K562 (cell line): Measurements from ENCODE around the gene RFX3. TPM values are rescaled to one million over a fixed set of nuclear protein-coding genes. Genes with fewer than 3 reads are reported as not detected.

ENCODE experiments used
- ATAC-seq: fragments of 200-7000 bp; cut with Tn5 transposase; 3 replicates; pipeline ENCODE4 v1.9.1; 2020; ENCODE audit warnings: moderate library complexity
- BruUV-seq: library from RNA; stranded (reverse); fragments of 400-500 nt; replicated peaks from 2 replicates; lab custom pipeline; 2021; lab: Mats Ljungman, UMichigan
- CTCF ChIA-PET: fragments of 300-600 bp; formaldehyde crosslinking; extraction: SDS; loops from one replicate; lab custom pipeline; 2021; ENCODE audit warnings: low intra/inter-chr PET ratio; lab: Yijun Ruan, JAX
- POLR2A ChIA-PET: fragments of 300-600, 350-650 bp; sonication (Branson Sonifier 250); formaldehyde crosslinking; extraction: SDS; loops from one replicate; lab custom pipeline; 2021; ENCODE audit warnings: antibody characterized with exemption, inconsistent platforms; lab: Yijun Ruan, JAX
- DNase-seq, 4 experiments: peaks; one replicate each; pipeline versions ENCODE4 v3.0.0 to v3.0.0-alpha.2; 2011 to 2018; ENCODE audit warnings: low spot score in 3 of 4, mixed read lengths in 3 of 4; ENCODE audit errors: extremely low read depth in 1 of 4
- FAIRE-seq: peaks from 2 replicates; lab custom pipeline; 2011; peaks lifted over from hg19 to GRCh38; lab: Jason Lieb, UNC
- H2AFZ ChIP-seq: 2 replicates; pipeline ENCODE4 v1.6.0; 2011; ENCODE audit warnings: low read depth, low read length, control low read depth, inconsistent platforms
- H3K27ac ChIP-seq: fragments of 200-600 bp; 3 replicates; pipeline ENCODE4 v1.8.0; 2011; ENCODE audit warnings: low read depth, mild to moderate bottlenecking, control low read depth, inconsistent platforms, low read length, moderate library complexity, mixed read lengths; ENCODE audit errors: extremely low read depth
- H3K27me3 ChIP-seq, 2 experiments: fragments of 300-600 bp in 1 of 2; 2 replicates in 1 of 2; 3 replicates in 1 of 2; pipeline versions ENCODE4 v1.6.0 to v1.8.0; 2011; ENCODE audit warnings: inconsistent platforms in 2 of 2, low read length in 2 of 2, mild to moderate bottlenecking in 1 of 2, mixed read lengths in 1 of 2, moderate library complexity in 1 of 2; ENCODE audit not compliant: control insufficient read depth in 2 of 2, insufficient read depth in 2 of 2
- H3K36me3 ChIP-seq: fragments of 300-600 bp; 3 replicates; pipeline ENCODE4 v1.8.0; 2011; ENCODE audit warnings: mild to moderate bottlenecking, low read length, inconsistent platforms; ENCODE audit not compliant: control insufficient read depth, insufficient read depth
- H3K4me1 ChIP-seq, 2 experiments: fragments of 200-600 bp in 1 of 2; replicated peaks in 1 of 2; 2 replicates in 1 of 2; 3 replicates in 1 of 2; pipeline versions ENCODE4 v1.5.1 to v1.8.0; 2011; ENCODE audit warnings: inconsistent platforms in 2 of 2, low read length in 2 of 2, mild to moderate bottlenecking in 1 of 2, mixed read lengths in 1 of 2, moderate library complexity in 1 of 2; ENCODE audit not compliant: control insufficient read depth in 2 of 2, insufficient read depth in 2 of 2
- H3K4me2 ChIP-seq: 2 replicates; pipeline ENCODE4 v1.6.1; 2011; ENCODE audit warnings: low read length, control low read depth, inconsistent platforms, mixed read lengths; ENCODE audit not compliant: insufficient read depth
- H3K4me3 ChIP-seq: fragments of 200-600 bp; sonication (generic), shearing (Covaris generic); 2 replicates; pipeline ENCODE4 v1.5.1; 2016; ENCODE audit warnings: control low read depth, inconsistent platforms
- H3K79me2 ChIP-seq: fragments of 200-600 bp; 3 replicates; pipeline ENCODE4 v1.8.0; 2011; ENCODE audit warnings: low read length, inconsistent platforms; ENCODE audit not compliant: control insufficient read depth, insufficient read depth
- H3K9ac ChIP-seq, 2 experiments: 2 replicates each; pipeline versions ENCODE4 v1.6.0 to v1.6.1; 2011; ENCODE audit warnings: low read depth in 2 of 2, low read length in 2 of 2, control low read depth in 1 of 2, inconsistent platforms in 1 of 2, mild to moderate bottlenecking in 1 of 2, mixed read lengths in 1 of 2; ENCODE audit not compliant: insufficient read depth in 1 of 2
- H3K9me1 ChIP-seq: one replicate; pipeline ENCODE4 v1.6.0; 2011; ENCODE audit warnings: inconsistent platforms, mild to moderate bottlenecking, low read length, moderate library complexity; ENCODE audit not compliant: control insufficient read depth, insufficient read depth
- H3K9me3 ChIP-seq: replicated peaks from 2 replicates; pipeline ENCODE4 v1.5.1; 2011; ENCODE audit warnings: low read depth, low read length, inconsistent platforms; ENCODE audit not compliant: control insufficient read depth, insufficient read depth
- H4K20me1 ChIP-seq: replicated peaks from 2 replicates; pipeline ENCODE4 v1.6.1; 2011; ENCODE audit warnings: low read length, inconsistent platforms, mixed read lengths; ENCODE audit not compliant: control insufficient read depth, insufficient read depth
- ADNP ChIP-seq: fragments of 200-800 bp; sonication (Bioruptor generic); IDR thresholded peaks from 2 replicates; pipeline ENCODE4 v1.6.1; 2016; ENCODE audit warnings: missing genetic modification characterization, missing compliant biosample characterization
- EHMT2 ChIP-seq: fragments of 450-650 bp; IDR thresholded peaks from 2 replicates; pipeline ENCODE4 v1.6.1; 2018; ENCODE audit warnings: antibody characterized with exemption
- EZH2 ChIP-seq: IDR thresholded peaks from 2 replicates; pipeline ENCODE4 v1.6.1; 2012; ENCODE audit warnings: low read depth, mild to moderate bottlenecking, inconsistent platforms, low read length, borderline replicate concordance
- FOXK2 ChIP-seq, 2 experiments: fragments of 450-650 bp; IDR thresholded peaks in 1 of 2; conservative IDR thresholded peaks in 1 of 2; 2 replicates each; pipeline ENCODE4 v1.6.1; 2016; ENCODE audit warnings: low read depth in 2 of 2, mild to moderate bottlenecking in 1 of 2
- FUS ChIP-seq: fragments of 200-400 bp; formaldehyde crosslinking; optimal IDR thresholded peaks from 2 replicates; pipeline ENCODE3; 2017; ENCODE audit warnings: low read depth, low read length
- JUN ChIP-seq, 2 experiments: sonication (generic) in 1 of 2; formaldehyde crosslinking in 1 of 2; IDR thresholded peaks; 2 replicates each; pipeline versions ENCODE4 v1.6.1 to v1.8.0; 2012 to 2022; ENCODE audit warnings: borderline replicate concordance in 2 of 2, mild to moderate bottlenecking in 2 of 2, improper control_type of control experiment in 1 of 2, low read depth in 1 of 2, low read length in 1 of 2, missing genetic modification reagents in 1 of 2
- MAFK ChIP-seq: IDR thresholded peaks from 2 replicates; pipeline ENCODE4 v1.6.1; 2011; ENCODE audit warnings: low read length, improper control_type of control experiment
- NR2C1 ChIP-seq, 2 experiments: fragments of 450-650 bp; IDR thresholded peaks; 2 replicates each; pipeline ENCODE4 v1.6.1; 2017; ENCODE audit warnings: mild to moderate bottlenecking in 2 of 2, antibody characterized with exemption in 1 of 2, inconsistent platforms in 1 of 2, missing compliant biosample characterization in 1 of 2, missing genetic modification characterization in 1 of 2
- PRPF4 ChIP-seq: fragments of 200-400 bp; formaldehyde crosslinking; IDR thresholded peaks from one replicate; pipeline ENCODE4 v1.6.1; 2017; ENCODE audit warnings: low read length, low read depth, mild to moderate bottlenecking; ENCODE audit not compliant: insufficient read depth, poor library complexity, severe bottlenecking
- PURB ChIP-seq: sonication (generic); formaldehyde crosslinking; IDR thresholded peaks from 2 replicates; pipeline ENCODE4 v1.9.0; 2021; ENCODE audit warnings: low read depth, mild to moderate bottlenecking, missing genetic modification reagents
- RBM17 ChIP-seq: fragments of 200-400 bp; formaldehyde crosslinking; IDR thresholded peaks from 2 replicates; pipeline ENCODE4 v1.6.1; 2017; ENCODE audit warnings: low read depth, mild to moderate bottlenecking, low read length, borderline replicate concordance
- RBM22 ChIP-seq: fragments of 200-400 bp; formaldehyde crosslinking; IDR thresholded peaks from 2 replicates; pipeline ENCODE4 v1.6.1; 2018; ENCODE audit warnings: low read length, low read depth; ENCODE audit not compliant: poor library complexity, severe bottlenecking
- SIN3B ChIP-seq: fragments of 450-650 bp; IDR thresholded peaks from 2 replicates; pipeline ENCODE4 v1.6.1; 2017; ENCODE audit warnings: low read depth, mild to moderate bottlenecking, moderate library complexity
- SNIP1 ChIP-seq: fragments of 450-650 bp; IDR thresholded peaks from 2 replicates; pipeline ENCODE4 v1.7.1; 2017; ENCODE audit warnings: low read depth, mild to moderate bottlenecking
- ZNF263 ChIP-seq: sonication (generic); formaldehyde crosslinking; IDR thresholded peaks from 2 replicates; pipeline ENCODE4 v1.8.0; 2022; ENCODE audit warnings: mild to moderate bottlenecking, missing genetic modification reagents, borderline replicate concordance
- WGBS: fragments of 100-300 bp; shearing (Covaris generic); methylation state at CpG from one replicate; pipeline ENCODE4 v1.1.6; 2016; ENCODE audit warnings: low coverage, mixed read lengths; ENCODE audit not compliant: insufficient coverage; ENCODE audit errors: missing lambda C conversion rate; 5-methylcytosine and 5-hydroxymethylcytosine counted together
- in situ Hi-C: fragments of 300-500 bp; cut with MboI; formaldehyde crosslinking; loops from 4 replicates; pipeline ENCODE4 v1.15.0; 2018; ENCODE audit warnings: inconsistent platforms, mixed read lengths
- intact Hi-C: fragments of 100-400 bp; cut with micrococcal nuclease; formaldehyde crosslinking; loops from 2 replicates; pipeline ENCODE4 v1.14.2; 2022
- polyA plus RNA-seq, 8 experiments: library from polyadenylated mRNA; depleted of rRNA in 4 of 8; stranded (reverse) in 5 of 8; unstranded in 3 of 8; fragments of >200 nt; fragmentation: Nextera tagmentation in 2 of 8; fragmentation: Illumina TruSeq in 1 of 8; extraction: Ambion mirVana in 2 of 8; extraction: Trizol in 1 of 8; gene quantifications; 2 replicates each; pipeline versions ENCODE4 v1.2.1 to v1.2.3, GENCODE V29; 2011 to 2014; ENCODE audit warnings: inconsistent platforms in 1 of 8, missing spikeins in 1 of 8
- total RNA-seq, 7 experiments: library from RNA; depleted of rRNA in 6 of 7; stranded (reverse); fragments of >200 nt in 6 of 7; fragmentation: Illumina TruSeq in 2 of 7; extraction: Trizol in 2 of 7; gene quantifications; 2 replicates each; pipeline versions ENCODE4 v1.2.1 to v1.2.3, GENCODE V29; 2011 to 2021; ENCODE audit warnings: low replicate concordance in 1 of 7
- TF ChIP-seq, protein P1 (sequence below): fragments of 250-450 bp; sonication (Bioruptor Pico); IDR thresholded peaks from 2 replicates; pipeline ENCODE4 v1.4.0; 2020; ENCODE audit warnings: mild to moderate bottlenecking, moderate library complexity

RFX3 gene
- total and polyA plus RNA-seq, 9 of the 15 experiments (the other 6 are each of a cell fraction or from before 2014, with no cell fraction given): 0.86 to 4.9 (median 2.0) TPM

DNA sequence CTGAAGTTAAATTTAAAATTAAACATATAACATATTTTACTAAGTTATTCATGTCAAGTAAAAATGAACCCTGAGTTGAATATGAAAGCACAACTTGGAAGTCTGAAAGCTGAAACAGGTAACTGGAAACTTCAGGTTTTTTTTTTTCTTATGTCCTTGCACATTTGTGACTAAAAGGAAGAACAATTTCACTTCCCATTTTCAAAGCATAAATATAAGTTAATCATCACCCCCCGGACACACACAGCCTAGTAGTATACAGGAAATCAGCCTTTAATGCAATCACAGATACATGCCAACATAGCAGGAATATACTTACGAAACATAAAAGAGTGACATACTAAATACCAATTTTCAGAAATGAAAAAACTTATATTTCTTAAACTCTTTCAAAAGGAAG is 225.9 kb downstream of the RFX3 start:
- no TSS peak for BruUV-seq
- H3K9me1 ChIP-seq: no peaks in the 10 kb centered on the region
- no peaks in the 10 kb centered on the region for H3K4me1 ChIP-seq
- H3K9me3 ChIP-seq: no peaks in the 10 kb centered on the region
- FAIRE-seq (no peak), DNase-seq (no peak), ATAC-seq (no peak)
- no peak overlapping the region for H2AFZ ChIP-seq
- intact Hi-C loops: no loop called here
- 31% methylated on average over 2 of the region's 2 CpGs for WGBS
- H3K4me3 ChIP-seq: no peak overlapping the region
- no peaks in the 10 kb centered on the region for H3K27me3 ChIP-seq
- TF ChIP-seq JUN (IDR thresholded peaks at IDR 0.05; ENCODE audit: borderline replicate concordance, low read depth, low read length): no peak
- no peak for TF ChIP-seq JUN (CRISPR knock-in tag; IDR thresholded peaks at IDR 0.05; ENCODE audit: borderline replicate concordance)
- no peak for TF ChIP-seq PRPF4
- TF ChIP-seq PURB (CRISPR knock-in tag): no peak
- TF ChIP-seq SNIP1: no peak
- TF ChIP-seq NR2C1 (IDR thresholded peaks at IDR 0.05): no peak
- TF ChIP-seq NR2C1 (tag; IDR thresholded peaks at IDR 0.05): no peak
- no peak for TF ChIP-seq ADNP (tag)
- no peak for TF ChIP-seq EHMT2
- no peak for TF ChIP-seq RBM17
- TF ChIP-seq SIN3B: no peak
- TF ChIP-seq FOXK2 (conservative IDR thresholded peaks at IDR 0.05 in 1 of 2, IDR thresholded peaks at IDR 0.05 in 1 of 2; ENCODE audit: low read depth in 2 of 2): no peak
- no peak for TF ChIP-seq MAFK
- no peak for TF ChIP-seq ZNF263 (CRISPR knock-in tag)
- TF ChIP-seq, protein P1, sequence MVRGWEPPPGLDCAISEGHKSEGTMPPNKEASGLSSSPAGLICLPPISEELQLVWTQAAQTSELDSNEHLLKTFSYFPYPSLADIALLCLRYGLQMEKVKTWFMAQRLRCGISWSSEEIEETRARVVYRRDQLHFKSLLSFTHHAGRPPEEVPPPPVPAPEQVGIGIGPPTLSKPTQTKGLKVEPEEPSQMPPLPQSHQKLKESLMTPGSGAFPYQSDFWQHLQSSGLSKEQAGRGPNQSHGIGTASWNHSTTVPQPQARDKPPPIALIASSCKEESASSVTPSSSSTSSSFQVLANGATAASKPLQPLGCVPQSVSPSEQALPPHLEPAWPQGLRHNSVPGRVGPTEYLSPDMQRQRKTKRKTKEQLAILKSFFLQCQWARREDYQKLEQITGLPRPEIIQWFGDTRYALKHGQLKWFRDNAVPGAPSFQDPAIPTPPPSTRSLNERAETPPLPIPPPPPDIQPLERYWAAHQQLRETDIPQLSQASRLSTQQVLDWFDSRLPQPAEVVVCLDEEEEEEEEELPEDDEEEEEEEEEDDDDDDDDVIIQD (CRISPR knock-in tag): no peak
- TF ChIP-seq EZH2: no peak
- no peak for TF ChIP-seq FUS
- TF ChIP-seq RBM22: no peak
- no peaks in the 10 kb centered on the region for H3K79me2 ChIP-seq
- in situ Hi-C loops: no loop called here
- H3K27ac ChIP-seq: no peak overlapping the region
- POLR2A ChIA-PET: no interaction called here
- H3K9ac ChIP-seq: no peak overlapping the region
- no peak overlapping the region for H3K4me2 ChIP-seq
- no peaks in the 10 kb centered on the region for H3K36me3 ChIP-seq
- H4K20me1 ChIP-seq: no peaks in the 10 kb centered on the region
- CTCF ChIA-PET: no interaction called here
